C4-2B (cell line): Measurements from ENCODE around the gene POLR1A.

Experiments
- CTCF ChIP-seq: fragments of 450-650 bp; conservative IDR thresholded peaks from 2 replicates; pipeline ENCODE4 v1.5.1; 2017; ENCODE audit warnings: mild to moderate bottlenecking
- ZFX ChIP-seq: fragments of 450-650 bp; IDR thresholded peaks from 2 replicates; pipeline ENCODE4 v1.6.1; 2017

GRCh38 chr2:86075886-86076285 is 29.8 kb downstream of the POLR1A start:
- TF ChIP-seq CTCF, result no peak
- no peak for TF ChIP-seq ZFX
